GM19099 (cell line): Measurements from ENCODE around the gene NTM.

Experiments
- POLR2A ChIP-seq: IDR thresholded peaks from 3 replicates; pipeline ENCODE4 v1.6.1; 2011; ENCODE audit warnings: low read depth; ENCODE audit not compliant: insufficient read length; ENCODE audit errors: extremely low read depth

The NTM gene

DNA sequence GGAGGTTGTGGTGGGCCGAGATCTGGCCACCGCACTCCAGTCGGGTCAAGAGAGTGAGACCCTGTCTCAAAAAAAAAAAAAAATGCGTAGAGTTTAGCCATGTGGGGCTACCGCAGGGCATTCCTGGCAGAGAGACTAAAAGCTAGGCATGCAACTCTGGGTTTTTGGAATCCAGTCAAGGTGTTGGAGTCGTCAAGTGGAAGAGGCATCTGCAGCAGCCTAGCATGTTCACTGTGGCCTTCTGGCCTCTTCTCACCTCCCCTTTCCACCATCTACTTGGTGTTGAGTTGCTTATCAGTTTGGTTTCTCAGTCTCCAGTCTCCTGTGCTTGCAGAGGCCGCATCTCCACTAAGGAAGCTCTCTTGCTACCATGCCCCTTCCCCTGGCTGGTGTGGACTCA, 572.5 kb downstream of the NTM start:
- no peak for TF ChIP-seq POLR2A

- TF ChIP-seq POLR2A: no peak
Observed at GRCh38 chr11:131943295-131943694, 572.9 kb downstream of the NTM start.

GRCh38 chr11:131944736-131945135, 574.3 kb downstream of the NTM start:
- TF ChIP-seq POLR2A: no peak

DNA sequence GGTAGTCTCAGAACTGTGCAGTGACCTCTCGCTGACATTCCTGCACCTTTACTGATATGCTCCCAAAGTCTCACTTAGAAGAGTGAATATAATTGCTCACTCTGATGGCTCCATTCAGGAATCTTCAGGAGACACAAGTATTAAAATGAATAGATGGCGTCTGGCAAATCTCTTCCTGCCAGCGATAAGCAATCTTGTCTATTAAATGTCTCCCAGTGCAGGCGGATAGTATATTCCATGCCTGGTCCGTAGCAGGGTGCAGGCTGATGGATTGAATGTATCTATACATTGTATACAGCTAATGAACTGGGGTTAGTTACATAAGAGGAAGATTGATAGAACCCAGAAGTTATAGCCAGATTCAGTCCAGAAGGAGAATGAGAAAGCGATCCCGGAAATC, 575.3 kb downstream of the NTM start:
- no peak for TF ChIP-seq POLR2A

DNA sequence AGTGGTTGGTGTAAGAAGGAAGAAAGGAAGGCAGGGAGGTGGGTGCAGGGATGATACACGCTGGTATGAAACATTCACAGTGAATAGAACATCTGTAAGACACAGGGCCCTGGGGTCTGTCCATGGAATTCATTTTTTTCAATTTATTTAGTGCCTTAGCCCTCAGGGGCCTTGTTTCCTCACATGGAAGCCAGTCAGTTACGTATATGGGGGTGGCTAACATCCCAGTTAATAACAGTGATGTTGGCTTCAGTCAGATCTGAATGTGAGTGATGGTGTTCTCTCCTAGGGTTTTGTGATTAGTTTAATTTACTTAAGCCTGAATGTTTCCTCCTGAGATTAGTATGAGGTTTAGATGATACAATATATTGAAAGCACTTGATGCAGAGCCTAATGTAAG, 577.1 kb downstream of the NTM start:
- no peak for TF ChIP-seq POLR2A

DNA sequence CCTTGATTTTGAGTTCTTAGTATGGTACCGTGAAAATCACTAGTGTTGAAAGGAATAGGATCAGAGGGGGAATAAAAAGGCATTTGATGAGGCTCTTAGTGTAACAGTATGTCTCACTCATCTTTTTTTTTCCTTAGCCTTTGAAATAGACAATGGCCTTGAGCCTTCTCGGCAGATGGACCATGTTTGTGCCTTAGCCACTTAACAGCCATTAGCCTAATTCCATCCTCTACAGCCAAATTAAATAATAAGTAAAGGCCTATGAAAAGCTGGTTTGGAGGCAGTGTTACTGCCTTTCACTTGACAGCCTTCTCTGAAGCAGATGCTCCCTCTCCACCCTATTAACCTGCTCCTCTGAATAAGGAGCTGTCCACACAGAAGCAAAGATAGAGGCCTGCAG, 580.7 kb downstream of the NTM start:
- TF ChIP-seq POLR2A: no peak

- TF ChIP-seq POLR2A: no peak
Observed at GRCh38 chr11:131954146-131954545, 583.7 kb downstream of the NTM start.

- TF ChIP-seq POLR2A: no peak
Observed at GRCh38 chr11:131955904-131956303, 585.5 kb downstream of the NTM start.

- TF ChIP-seq POLR2A: no peak
Observed at GRCh38 chr11:131957201-131957600, 586.8 kb downstream of the NTM start.

- no peak for TF ChIP-seq POLR2A
Observed at GRCh38 chr11:131957875-131958274, 587.5 kb downstream of the NTM start.

DNA sequence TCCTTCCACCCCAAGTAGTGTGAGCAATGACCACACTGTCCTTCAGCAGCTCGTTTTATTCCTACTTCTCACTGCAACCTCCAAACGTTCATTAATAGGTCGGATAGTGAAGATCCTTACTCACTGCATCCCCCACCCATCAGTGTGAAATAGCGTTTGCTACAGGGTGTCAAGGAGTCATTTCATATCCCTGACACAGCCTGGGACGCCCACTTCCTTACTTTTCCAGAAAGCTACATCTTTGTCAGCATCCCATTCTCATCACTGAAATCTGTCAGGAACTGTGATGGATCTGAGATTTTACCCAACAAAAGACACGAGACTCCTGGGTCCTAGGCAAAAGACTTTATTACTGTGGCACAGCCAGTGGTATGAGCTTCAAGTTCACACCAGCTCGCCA, 592.4 kb downstream of the NTM start:
- no peak for TF ChIP-seq POLR2A

DNA sequence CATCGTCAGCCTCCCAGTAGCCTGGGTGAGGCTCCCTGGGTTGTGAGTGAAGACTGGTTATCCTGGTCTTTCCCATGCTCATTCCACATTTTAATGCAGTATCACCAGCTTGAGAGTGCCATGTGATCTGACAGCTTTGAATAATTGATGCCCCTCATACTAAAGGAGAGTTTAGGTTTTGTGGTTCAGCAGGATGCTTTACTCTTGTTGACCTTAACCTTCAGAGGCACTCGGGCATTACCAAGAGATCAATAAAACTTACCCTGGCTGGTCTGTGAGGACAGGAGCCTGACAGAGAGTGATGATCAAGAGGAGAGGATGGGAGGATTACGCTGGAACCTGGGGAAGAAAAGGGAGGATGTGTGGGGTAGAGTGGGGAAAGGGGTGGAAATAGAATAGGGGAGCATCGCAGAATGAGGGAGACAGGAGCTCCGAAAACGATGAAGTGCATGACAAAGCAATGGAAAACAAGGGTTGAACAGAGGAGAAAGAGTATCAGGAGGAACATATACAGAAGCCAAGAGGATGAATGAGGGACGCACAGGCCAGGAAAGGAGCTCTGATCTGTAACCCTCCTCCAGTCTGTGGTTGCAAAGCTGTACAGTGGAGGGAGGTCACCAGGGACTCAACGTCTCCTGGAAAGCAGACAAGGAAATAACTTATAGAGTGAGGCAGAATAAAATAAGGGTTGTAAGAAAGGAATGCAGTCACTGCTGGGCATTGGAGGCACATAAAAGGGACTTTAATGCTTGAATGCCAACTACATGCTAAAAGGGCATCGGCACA, 594.5 kb downstream of the NTM start:
- TF ChIP-seq POLR2A: no peak

GRCh38 chr11:131965504-131965903, 595.1 kb downstream of the NTM start:
- no peak for TF ChIP-seq POLR2A

- TF ChIP-seq POLR2A: no peak
Observed at GRCh38 chr11:131966667-131967066, 596.3 kb downstream of the NTM start.

GRCh38 chr11:131969261-131969660, 598.8 kb downstream of the NTM start:
- TF ChIP-seq POLR2A: no peak

GRCh38 chr11:131973061-131973460, 602.6 kb downstream of the NTM start:
- no peak for TF ChIP-seq POLR2A

DNA sequence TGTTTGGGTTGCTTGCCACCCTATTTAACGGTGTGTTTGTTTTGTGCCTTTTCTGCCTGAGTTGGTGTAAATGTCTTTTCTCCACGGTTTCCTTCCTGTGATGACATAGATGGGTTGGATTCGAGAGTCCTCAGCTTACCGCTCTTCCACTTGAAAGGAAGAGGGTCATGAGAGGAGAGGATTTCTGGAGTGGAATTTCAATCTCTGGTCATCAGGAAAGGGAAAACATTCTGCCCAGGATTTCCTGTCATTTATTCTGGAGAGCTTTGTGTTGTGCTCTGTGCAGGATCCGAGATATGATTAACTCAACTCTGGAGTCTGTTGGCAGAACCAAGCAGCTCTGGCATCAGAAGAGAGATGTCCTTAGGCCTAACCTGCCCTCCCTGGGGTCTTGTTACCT, 605.2 kb downstream of the NTM start:
- no peak for TF ChIP-seq POLR2A
